ENCODE results near the gene CETP.
"Not testable (repeated sequence)": the region's sequence is repeated elsewhere in the genome, so short reads cannot be mapped to it uniquely, and the experiment has no call there.

CETP gene

GRCh38 chr16:56953006-56953405 lies 8.7 kb upstream of the CETP start:
- DNase-seq (ENCODE audit: low read depth in 1 of 2, low spot score in 1 of 2) = no peak

GRCh38 chr16:56956076-56956475 lies 5.7 kb upstream of the CETP start:
- no peak for DNase-seq (ENCODE audit: low read depth in 1 of 2, low spot score in 1 of 2)

GRCh38 chr16:56956756-56957155 lies 5.0 kb upstream of the CETP start:
- DNase-seq (ENCODE audit: low read depth in 1 of 2, low spot score in 1 of 2) = no peak

- no peak for DNase-seq (ENCODE audit: low read depth in 1 of 2, low spot score in 1 of 2)
Measured at GRCh38 chr16:56960681-56961281, 969 bp upstream of the CETP start.

- no peak for DNase-seq (ENCODE audit: low read depth in 1 of 2, low spot score in 1 of 2)
Measured at GRCh38 chr16:56961386-56961785, 364 bp upstream of the CETP start.

GRCh38 chr16:56964243-56965148 lies 2.7 kb downstream of the CETP start:
- DNase-seq (ENCODE audit: low read depth in 1 of 2, low spot score in 1 of 2) = peak; percentile 91 to 97

- no peak for DNase-seq (ENCODE audit: low read depth in 1 of 2, low spot score in 1 of 2)
Measured at GRCh38 chr16:56965149-56966092, 3.7 kb downstream of the CETP start.

- no peak for DNase-seq (ENCODE audit: low read depth in 1 of 2, low spot score in 1 of 2)
Measured at GRCh38 chr16:56966093-56966475, 4.3 kb downstream of the CETP start.

- no peak for DNase-seq (ENCODE audit: low read depth in 1 of 2, low spot score in 1 of 2)
Measured at GRCh38 chr16:56967733-56968132, 6.0 kb downstream of the CETP start.

- no peak for DNase-seq (ENCODE audit: low read depth in 1 of 2, low spot score in 1 of 2)
Measured at GRCh38 chr16:56969769-56970168, 8.0 kb downstream of the CETP start.

- DNase-seq (ENCODE audit: low read depth in 1 of 2, low spot score in 1 of 2) = no peak
Measured at GRCh38 chr16:56970934-56971767, 9.4 kb downstream of the CETP start.

GRCh38 chr16:56971768-56972043 lies 10.0 kb downstream of the CETP start:
- no peak for DNase-seq (ENCODE audit: low read depth in 1 of 2, low spot score in 1 of 2)

GRCh38 chr16:56972403-56973293 lies 10.9 kb downstream of the CETP start:
- no peak for DNase-seq (ENCODE audit: low read depth in 1 of 2, low spot score in 1 of 2)

GRCh38 chr16:56973294-56973689 lies 11.5 kb downstream of the CETP start:
- DNase-seq (ENCODE audit: low read depth in 1 of 2, low spot score in 1 of 2) = no peak

GRCh38 chr16:56973899-56974298 lies 12.1 kb downstream of the CETP start:
- DNase-seq (ENCODE audit: low read depth in 1 of 2, low spot score in 1 of 2) = not testable (repeated sequence)

- no peak for DNase-seq (ENCODE audit: low read depth in 1 of 2, low spot score in 1 of 2)
Measured at GRCh38 chr16:56974549-56975300, 13.0 kb downstream of the CETP start.

GRCh38 chr16:56975714-56976113 lies 14.0 kb downstream of the CETP start:
- DNase-seq (ENCODE audit: low read depth in 1 of 2, low spot score in 1 of 2) = no peak

GRCh38 chr16:56977216-56977615 lies 15.5 kb downstream of the CETP start:
- no peak for DNase-seq (ENCODE audit: low read depth in 1 of 2, low spot score in 1 of 2)

- DNase-seq (ENCODE audit: low read depth in 1 of 2, low spot score in 1 of 2) = no peak
Measured at GRCh38 chr16:56977823-56978430, 16.2 kb downstream of the CETP start.
